NCI-H446 treated with DMSO at 0.1 percent for 48 hours (cell line): ENCODE results near the gene ARHGEF28.

ENCODE experiments used
- DNase-seq: peaks from one replicate; lab custom pipeline; 2025; lab: John Stamatoyannopoulos, UW

The ARHGEF28 gene

GRCh38 chr5:73777192-73777591 is 151.2 kb downstream of the ARHGEF28 start:
- DNase-seq: no peak

DNA sequence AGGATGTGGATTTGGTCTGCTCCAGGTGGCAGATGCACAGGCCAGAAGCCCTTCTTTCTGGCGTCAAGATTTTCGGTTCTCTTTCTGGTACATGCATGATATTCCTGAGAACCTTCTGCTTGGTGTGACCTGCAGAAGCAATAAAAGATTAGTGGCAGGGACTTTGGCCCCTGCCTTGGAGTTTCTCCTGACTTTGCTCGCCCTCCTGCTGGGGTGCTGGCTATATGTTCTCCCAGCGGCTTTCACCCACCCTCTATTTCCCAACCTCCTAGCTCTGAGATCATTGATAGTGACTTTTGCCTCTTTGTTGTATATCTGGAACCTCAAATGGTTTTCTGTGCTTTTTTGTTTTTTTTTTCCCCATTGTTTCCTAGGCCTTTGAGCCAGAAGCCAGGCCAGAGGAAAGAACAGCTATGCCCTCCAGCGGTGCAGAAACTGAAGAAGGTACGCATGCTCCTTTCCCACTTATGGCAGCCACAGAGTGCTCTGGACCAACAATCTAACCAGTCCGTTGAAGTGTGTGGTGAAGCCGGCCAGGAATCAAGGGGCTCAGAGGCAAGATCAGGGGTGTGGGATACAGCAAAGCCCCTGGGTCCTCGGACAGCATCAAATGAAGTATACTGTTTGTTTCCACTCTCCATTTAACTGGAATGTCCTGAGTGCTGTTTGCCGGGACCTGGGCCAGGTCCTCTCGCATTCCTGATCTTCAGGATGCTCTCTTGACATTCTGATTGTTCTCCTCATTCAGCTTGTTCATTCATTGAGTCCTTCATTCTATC is 154.5 kb downstream of the ARHGEF28 start:
- DNase-seq: no peak

GRCh38 chr5:73781107-73781768 is 155.2 kb downstream of the ARHGEF28 start:
- no peak for DNase-seq

- DNase-seq: no peak
These were observed 157.8 kb downstream of the ARHGEF28 start for GRCh38 chr5:73783828-73784227.

- DNase-seq: no peak
These were observed 160.2 kb downstream of the ARHGEF28 start for GRCh38 chr5:73786043-73786831.

- DNase-seq: no peak
These were observed 163.9 kb downstream of the ARHGEF28 start for GRCh38 chr5:73789851-73790281.

DNA sequence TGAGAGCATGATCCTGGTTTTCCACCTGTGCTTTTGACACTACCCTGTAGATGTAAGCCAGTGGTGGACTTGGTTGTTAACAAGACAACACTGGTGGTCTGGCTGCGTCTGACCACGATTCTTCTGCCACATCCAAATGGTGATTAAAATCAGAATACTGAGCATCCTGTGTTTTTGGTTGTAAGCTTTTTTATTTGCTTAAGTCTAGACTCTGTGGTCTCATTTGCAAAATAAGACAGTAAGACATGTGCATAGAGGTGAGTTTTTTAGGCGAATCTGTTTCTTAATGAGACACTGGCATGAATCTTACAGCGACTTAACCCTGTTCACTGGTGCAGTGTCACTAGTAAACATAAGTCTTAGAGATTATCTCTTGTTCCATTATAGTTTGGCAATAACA is 165.4 kb downstream of the ARHGEF28 start:
- DNase-seq: no peak

DNA sequence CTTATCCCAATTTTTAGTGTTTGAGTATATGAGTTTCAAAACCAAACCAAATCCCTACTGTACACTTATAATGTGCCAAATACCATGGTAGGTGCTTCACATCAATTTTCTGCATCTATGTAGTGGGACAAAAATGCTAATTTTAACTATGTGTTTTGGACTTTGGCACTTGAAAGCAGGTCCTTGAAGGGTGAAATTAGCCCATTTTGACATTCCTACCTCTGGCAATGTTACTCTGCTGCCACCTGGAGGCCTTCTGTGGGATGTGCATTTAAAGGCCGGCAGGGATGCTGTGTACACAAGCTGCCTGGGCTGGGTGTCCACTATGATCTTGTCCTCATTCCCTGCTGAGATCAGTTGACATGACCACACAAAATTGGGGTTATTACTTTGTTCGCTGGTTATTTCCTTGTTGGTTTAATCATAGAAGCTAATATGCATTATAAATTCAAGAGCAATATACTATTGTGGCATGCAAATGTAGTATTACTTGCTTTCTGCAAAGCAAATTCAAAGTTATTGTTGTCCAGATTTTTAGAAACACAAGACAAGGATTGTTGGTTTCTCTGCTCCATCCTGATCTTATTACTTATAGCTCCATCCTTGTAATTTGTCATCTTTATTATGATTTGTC is 166.8 kb downstream of the ARHGEF28 start:
- DNase-seq: peak; percentile 34

GRCh38 chr5:73793911-73794310 is 167.9 kb downstream of the ARHGEF28 start:
- no peak for DNase-seq

DNA sequence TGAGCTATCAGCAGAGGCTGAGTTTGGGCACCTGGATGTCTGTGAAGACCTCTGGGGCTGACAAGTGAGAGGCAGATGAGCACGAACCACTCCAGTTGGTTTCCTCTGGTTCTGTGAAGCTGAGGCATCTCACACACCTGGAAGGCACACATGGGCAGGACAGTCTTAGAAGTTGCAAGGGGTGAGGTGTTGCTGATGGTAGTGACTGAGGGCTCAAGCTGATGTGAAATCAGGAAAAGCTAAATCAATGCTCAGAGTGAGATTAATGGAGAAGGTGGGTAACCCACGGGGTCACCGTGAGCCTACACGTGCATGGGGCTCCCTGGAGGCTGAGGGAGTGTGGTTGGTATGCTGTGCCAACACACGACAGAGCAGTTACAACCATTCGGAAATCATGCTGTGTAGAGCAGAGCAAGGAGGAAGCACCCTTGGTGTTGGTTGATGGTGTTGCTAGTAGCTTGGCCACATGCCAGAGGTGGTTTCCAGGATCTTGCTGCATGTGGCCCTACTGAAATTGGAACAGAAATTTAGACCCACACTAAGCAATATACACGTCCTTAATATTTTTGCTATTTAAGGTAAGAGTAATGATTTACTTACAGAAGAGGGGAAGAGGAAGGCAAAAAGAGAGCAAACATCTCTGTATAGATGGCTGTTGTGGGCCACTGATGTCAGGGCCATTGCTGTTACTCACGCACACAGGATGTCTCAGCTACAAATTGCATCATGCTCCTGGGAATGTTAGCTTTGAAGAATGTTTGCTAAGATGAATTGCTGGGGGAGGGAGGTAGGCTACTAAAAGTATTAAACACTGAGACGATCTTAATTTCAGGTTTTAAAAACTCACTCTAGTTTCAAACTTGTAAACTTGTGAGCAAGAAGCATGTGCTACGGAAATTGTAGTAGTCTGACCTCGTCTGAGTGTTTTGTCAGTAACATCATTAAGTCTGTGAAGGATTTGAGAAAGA is 170.5 kb downstream of the ARHGEF28 start:
- no peak for DNase-seq

- no peak for DNase-seq
These were observed 171.1 kb downstream of the ARHGEF28 start for GRCh38 chr5:73797132-73797510.

- DNase-seq: no peak
These were observed 173.5 kb downstream of the ARHGEF28 start for GRCh38 chr5:73799401-73799972.

DNA sequence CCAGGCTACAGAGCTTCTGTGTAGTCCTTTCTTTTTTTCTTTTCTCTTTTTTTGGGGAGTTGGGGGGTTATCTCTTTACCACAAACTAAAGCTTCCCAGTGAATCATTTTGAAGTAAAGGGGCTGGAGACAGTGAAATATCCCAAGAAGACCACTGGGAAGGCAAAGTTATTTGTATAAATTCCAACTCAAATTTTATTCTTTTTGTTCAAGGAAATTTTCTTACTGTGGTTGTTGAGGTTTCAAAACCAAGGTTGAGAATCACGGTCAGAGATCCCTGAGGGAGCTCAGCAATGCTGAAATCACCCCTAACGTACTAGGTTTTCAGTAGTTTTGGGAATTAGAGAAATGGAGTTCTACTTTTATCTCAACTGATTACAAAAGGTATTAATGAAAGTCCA is 175.7 kb downstream of the ARHGEF28 start:
- DNase-seq: no peak

DNA sequence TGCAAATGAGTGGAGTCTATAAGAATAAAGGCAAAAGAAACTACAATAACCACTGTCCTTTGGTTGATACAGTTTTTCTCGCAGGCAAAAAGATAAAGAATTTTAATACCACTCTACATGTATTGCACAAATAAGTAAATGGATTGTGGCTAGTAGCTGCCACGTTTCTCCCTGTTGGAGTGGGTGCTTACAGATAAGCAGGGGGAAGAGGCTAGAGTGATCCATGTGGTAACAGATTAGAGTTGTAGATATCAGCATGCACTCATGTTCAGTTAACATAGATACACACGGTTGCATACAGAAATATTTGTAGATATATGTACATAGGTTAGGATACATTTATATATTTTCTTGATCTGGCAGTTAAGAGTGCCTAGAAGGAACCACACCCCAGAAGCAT is 179.5 kb downstream of the ARHGEF28 start:
- DNase-seq: no peak

GRCh38 chr5:73808911-73809310 is 182.9 kb downstream of the ARHGEF28 start:
- DNase-seq: no peak

GRCh38 chr5:73810429-73810828 is 184.4 kb downstream of the ARHGEF28 start:
- no peak for DNase-seq

DNA sequence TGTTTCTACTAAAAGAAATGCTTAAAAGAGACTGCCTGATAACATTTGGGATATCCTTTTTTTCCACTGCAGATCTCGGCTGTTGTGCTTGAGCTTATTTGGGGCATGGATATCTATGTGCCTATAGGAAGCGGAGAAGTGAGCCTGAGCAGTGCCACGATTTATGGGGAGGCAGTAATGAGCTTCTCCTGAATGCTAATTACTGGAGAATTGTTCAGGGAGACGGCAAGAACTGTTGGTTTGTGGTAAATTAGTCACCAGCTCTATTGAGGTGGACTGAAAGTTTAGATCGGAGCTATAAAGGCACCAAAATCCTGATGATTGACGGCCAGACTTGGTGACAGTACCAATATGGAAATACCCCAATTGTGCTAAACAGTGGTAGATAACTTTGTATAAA is 186.5 kb downstream of the ARHGEF28 start:
- no peak for DNase-seq

DNA sequence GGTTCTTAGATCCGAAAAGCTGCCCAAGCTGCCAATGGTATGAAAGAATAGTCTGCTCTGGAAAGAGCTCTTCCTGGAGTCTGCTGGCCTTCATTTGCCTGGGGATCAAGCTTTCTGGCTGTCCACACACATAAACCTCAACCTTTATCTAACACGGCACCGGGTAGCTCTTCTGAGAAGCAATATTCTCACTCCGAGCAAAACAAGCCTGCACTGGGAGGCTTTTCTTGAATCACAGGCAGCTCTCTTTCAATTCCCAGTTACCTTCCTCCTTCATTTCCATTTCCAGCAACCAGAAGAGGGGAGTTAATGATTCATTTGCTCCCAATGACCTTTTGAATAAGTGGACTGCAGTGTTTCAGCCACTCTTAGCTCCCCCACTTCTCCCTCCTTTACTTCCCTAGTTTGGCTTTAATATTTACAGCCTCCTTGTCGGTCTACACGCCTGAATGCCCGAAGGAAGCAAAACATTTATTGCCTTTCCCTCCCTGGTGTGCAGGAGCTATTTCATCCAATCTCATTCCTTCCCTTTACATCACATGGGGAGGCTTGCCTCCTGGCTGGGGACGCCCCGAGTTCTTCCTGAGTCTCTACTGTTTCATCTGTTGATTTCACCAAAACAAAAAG is 187.1 kb downstream of the ARHGEF28 start:
- no peak for DNase-seq

DNA sequence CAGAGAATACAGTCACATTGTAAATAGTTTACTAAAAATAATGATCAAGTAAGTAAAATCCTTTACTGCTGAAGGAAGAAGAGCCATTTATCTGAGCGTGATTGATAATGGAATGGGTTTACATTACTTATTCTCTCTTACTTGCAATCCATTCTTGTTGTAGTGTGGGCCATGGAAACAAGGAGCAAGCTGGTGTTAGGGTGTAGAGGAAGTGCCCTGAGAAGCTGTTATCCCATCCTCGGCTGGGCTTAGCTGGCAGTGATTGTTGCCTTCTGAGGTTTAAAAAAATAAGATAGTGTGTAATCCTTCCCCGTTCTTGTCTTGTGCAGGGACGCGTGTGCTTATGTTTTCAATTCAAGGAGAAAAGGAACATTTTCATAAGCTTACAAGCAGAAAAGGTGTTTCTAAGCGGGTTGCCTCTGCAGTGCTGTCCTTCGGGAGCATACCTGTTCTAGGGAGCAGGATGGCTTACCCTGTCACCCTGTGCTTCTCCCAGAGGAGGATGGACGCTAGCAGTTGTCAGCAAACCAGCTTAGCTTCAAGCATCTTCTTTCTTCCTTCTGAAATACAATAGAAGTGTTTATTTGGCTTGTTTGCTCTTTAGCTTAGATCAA is 188.3 kb downstream of the ARHGEF28 start:
- DNase-seq: no peak

DNA sequence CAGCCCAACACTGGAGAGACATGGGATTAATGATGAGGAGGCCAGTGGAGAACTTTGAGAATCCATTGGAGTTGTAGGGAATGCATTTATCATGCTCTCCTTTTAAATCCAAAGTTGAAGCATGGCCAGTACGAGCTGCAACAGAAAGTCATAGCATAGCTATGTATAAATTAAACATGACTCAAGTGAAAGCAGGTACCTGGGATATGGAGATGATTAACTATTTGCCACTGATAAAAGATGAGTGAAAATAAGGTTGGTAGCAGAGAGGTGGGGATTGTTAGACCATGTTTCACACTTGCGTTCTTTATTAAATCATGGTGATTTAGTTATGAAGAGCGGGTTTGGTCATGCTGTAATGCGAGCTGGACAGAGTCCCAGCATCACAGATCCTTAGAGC is 189.6 kb downstream of the ARHGEF28 start:
- no peak for DNase-seq
